OCI-LY7 (cell line): ENCODE results near the gene IL17RE. TPM values are rescaled to one million over a fixed set of nuclear protein-coding genes. Genes with fewer than 3 reads are reported as not detected.

Source experiments
- BruUV-seq: library from RNA; stranded (reverse); fragments of 400-500 nt; replicated peaks from 2 replicates; lab custom pipeline; 2021; lab: Mats Ljungman, UMichigan
- CTCF ChIA-PET: fragments of 300-600 bp; sonication (Branson Sonifier 250); formaldehyde crosslinking; loops from one replicate; lab custom pipeline; 2022; ENCODE audit warnings: antibody characterized with exemption; ENCODE audit not compliant: unreplicated experiment; lab: Charles Lee
- POLR2A ChIA-PET: fragments of 300-600 bp; sonication (Branson Sonifier 250); formaldehyde crosslinking; loops from one replicate; lab custom pipeline; 2022; ENCODE audit warnings: antibody characterized with exemption; lab: Charles Lee
- DNase-seq: peaks from one replicate; pipeline ENCODE4 v3.0.0-alpha.2; 2015; ENCODE audit warnings: low spot score
- H2AFZ ChIP-seq: fragments of 200-600 bp; sonication (generic), shearing (Covaris generic); 2 replicates; pipeline ENCODE4 v1.6.1; 2014; ENCODE audit warnings: mild to moderate bottlenecking, antibody characterized with exemption, low read length, moderate library complexity
- H3K27ac ChIP-seq: fragments of 200-600 bp; sonication (generic); 2 replicates; pipeline ENCODE4 v1.5.1; 2014; ENCODE audit warnings: mixed run types, low read depth, mild to moderate bottlenecking, moderate library complexity, low read length, inconsistent platforms; ENCODE audit not compliant: poor library complexity, severe bottlenecking
- H3K36me3 ChIP-seq: fragments of 200-600 bp; sonication (generic); 2 replicates; pipeline ENCODE4 v1.6.1; 2014; ENCODE audit warnings: mild to moderate bottlenecking, antibody characterized with exemption, low read length, moderate library complexity, mixed read lengths; ENCODE audit not compliant: insufficient read depth
- H3K4me1 ChIP-seq: fragments of 200-600 bp; sonication (generic); 2 replicates; pipeline ENCODE4 v1.5.1; 2014; ENCODE audit warnings: mild to moderate bottlenecking, low read length; ENCODE audit not compliant: insufficient read depth, poor library complexity, severe bottlenecking
- H3K4me2 ChIP-seq: fragments of 200-600 bp; sonication (generic); 2 replicates; pipeline ENCODE4 v1.6.1; 2014; ENCODE audit warnings: mild to moderate bottlenecking, low read length
- H3K4me3 ChIP-seq: fragments of 200-600 bp; sonication (generic); 2 replicates; pipeline ENCODE4 v1.5.1; 2014; ENCODE audit warnings: mild to moderate bottlenecking, low read depth, low read length; ENCODE audit not compliant: poor library complexity, severe bottlenecking
- H3K79me2 ChIP-seq: fragments of 200-600 bp; sonication (generic); 2 replicates; pipeline ENCODE4 v1.6.1; 2016; ENCODE audit warnings: low read depth, mild to moderate bottlenecking, low read length, moderate library complexity, mixed read lengths; ENCODE audit not compliant: insufficient read depth
- H3K9me2 ChIP-seq: fragments of 200-600 bp; sonication (generic); 2 replicates; pipeline ENCODE4 v1.6.1; 2016; ENCODE audit warnings: mild to moderate bottlenecking, low read length, mixed read lengths; ENCODE audit not compliant: insufficient read depth
- H3K9me3 ChIP-seq: fragments of 200-600 bp; sonication (generic); 2 replicates; pipeline ENCODE4 v1.6.1; 2014; ENCODE audit warnings: mild to moderate bottlenecking, mixed run types, low read length, mixed read lengths
- H4K20me1 ChIP-seq: fragments of 200-600 bp; sonication (generic); 2 replicates; pipeline ENCODE4 v1.6.1; 2014; ENCODE audit warnings: mild to moderate bottlenecking, antibody characterized with exemption, low read length, moderate library complexity, mixed read lengths; ENCODE audit not compliant: insufficient read depth
- EZH2phosphoT487 ChIP-seq: fragments of 200-600 bp; sonication (generic); IDR thresholded peaks from 2 replicates; pipeline ENCODE4 v1.6.1; 2018; ENCODE audit warnings: low read depth, borderline replicate concordance, mild to moderate bottlenecking, mixed run types, antibody characterized with exemption, low read length, moderate library complexity, mixed read lengths
- intact Hi-C: fragments of 100-400 bp; cut with micrococcal nuclease; formaldehyde crosslinking; loops from one replicate; pipeline ENCODE4 v1.10.0; 2022; ENCODE audit not compliant: unreplicated experiment
- total RNA-seq, 2 experiments: library from RNA; depleted of rRNA in 1 of 2; stranded (reverse); fragments of >200 nt in 1 of 2; shearing (Covaris generic) in 1 of 2; gene quantifications; 2 replicates each; pipeline ENCODE4 v1.2.3, GENCODE V29; 2014 to 2022
- TF ChIP-seq, protein P1 (sequence below): fragments of 200-600 bp; sonication (generic); conservative IDR thresholded peaks from 2 replicates; pipeline ENCODE4 v1.5.1; 2014; ENCODE audit warnings: mild to moderate bottlenecking, antibody characterized with exemption, low read length, moderate library complexity, mixed read lengths

The IL17RE gene
- total RNA-seq, 2 experiments from 2014 or later: 0.06 to 1.1 TPM

DNA sequence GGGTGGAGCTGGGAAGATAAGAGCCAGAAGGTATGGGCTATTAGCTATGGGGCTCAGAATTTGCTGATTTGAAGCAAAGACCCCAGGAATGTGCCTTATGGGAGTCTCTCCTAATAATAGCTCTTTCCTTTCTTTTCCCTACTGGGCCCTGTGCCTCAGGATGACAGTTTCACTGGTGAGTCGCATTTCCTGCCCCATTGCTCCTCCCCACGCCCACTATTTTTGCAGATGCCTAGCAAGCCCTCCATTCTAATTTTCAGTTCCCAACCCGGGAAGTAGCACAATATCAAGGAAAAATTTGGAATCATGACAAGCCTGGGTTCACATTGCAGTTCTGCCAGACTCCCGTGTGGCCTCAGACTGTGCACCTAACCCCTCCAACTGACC lies 583 bp downstream of the IL17RE start:
- ChIA-PET POLR2A (interaction anchor here (0.6 kb wide), 1 partner anchor 28 kb away, joined by 3 read pairs; no protein-coding TSS in a partner anchor), CTCF (no interaction called here)
- Histone ChIP-seq H2AFZ (no peak overlapping the region), H3K9me2 (no peaks in the 10 kb centered on the region), H4K20me1 (no peaks in the 10 kb centered on the region), H3K27ac (no peak overlapping the region), H3K36me3 (no peaks in the 10 kb centered on the region), H3K4me2 (no peak overlapping the region), H3K4me1 (peaks cover 7% of the 10 kb centered on the region), H3K4me3 (no peak overlapping the region), H3K79me2 (no peaks in the 10 kb centered on the region), H3K9me3 (no peaks in the 10 kb centered on the region)
- intact Hi-C loops: no loop called here
- no peak for DNase-seq
- BruUV-seq: no TSS peak
- TF ChIP-seq EZH2phosphoT487: no peak
- TF ChIP-seq, protein P1, sequence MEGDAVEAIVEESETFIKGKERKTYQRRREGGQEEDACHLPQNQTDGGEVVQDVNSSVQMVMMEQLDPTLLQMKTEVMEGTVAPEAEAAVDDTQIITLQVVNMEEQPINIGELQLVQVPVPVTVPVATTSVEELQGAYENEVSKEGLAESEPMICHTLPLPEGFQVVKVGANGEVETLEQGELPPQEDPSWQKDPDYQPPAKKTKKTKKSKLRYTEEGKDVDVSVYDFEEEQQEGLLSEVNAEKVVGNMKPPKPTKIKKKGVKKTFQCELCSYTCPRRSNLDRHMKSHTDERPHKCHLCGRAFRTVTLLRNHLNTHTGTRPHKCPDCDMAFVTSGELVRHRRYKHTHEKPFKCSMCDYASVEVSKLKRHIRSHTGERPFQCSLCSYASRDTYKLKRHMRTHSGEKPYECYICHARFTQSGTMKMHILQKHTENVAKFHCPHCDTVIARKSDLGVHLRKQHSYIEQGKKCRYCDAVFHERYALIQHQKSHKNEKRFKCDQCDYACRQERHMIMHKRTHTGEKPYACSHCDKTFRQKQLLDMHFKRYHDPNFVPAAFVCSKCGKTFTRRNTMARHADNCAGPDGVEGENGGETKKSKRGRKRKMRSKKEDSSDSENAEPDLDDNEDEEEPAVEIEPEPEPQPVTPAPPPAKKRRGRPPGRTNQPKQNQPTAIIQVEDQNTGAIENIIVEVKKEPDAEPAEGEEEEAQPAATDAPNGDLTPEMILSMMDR: no peak

- Histone ChIP-seq H3K4me3 (no peak overlapping the region), H3K9me3 (no peaks in the 10 kb centered on the region), H3K27ac (no peak overlapping the region), H3K36me3 (no peaks in the 10 kb centered on the region), H4K20me1 (no peaks in the 10 kb centered on the region), H3K79me2 (no peaks in the 10 kb centered on the region), H3K4me1 (peaks cover 7% of the 10 kb centered on the region), H3K9me2 (no peaks in the 10 kb centered on the region), H3K4me2 (no peak overlapping the region), H2AFZ (no peak overlapping the region)
- intact Hi-C loops: no loop called here
- POLR2A ChIA-PET: interaction anchor here (0.6 to 0.7 kb wide), 2 partner anchors 27 to 110 kb away, joined by 3 read pairs; no protein-coding TSS in a partner anchor
- no TSS peak for BruUV-seq
- no peak for DNase-seq
- TF ChIP-seq, protein P1: no peak
- no peak for TF ChIP-seq EZH2phosphoT487
- CTCF ChIA-PET: no interaction called here
Measured at GRCh38 chr3:9903904-9904303, 1.3 kb downstream of the IL17RE start.

- no TSS peak for BruUV-seq
- TF ChIP-seq EZH2phosphoT487: no peak
- TF ChIP-seq, protein P1: no peak
- Histone ChIP-seq H3K4me1 (peaks cover 7% of the 10 kb centered on the region), H3K27ac (no peak overlapping the region), H3K4me2 (no peak overlapping the region), H2AFZ (no peak overlapping the region), H3K36me3 (no peaks in the 10 kb centered on the region), H3K79me2 (no peaks in the 10 kb centered on the region), H3K4me3 (no peak overlapping the region), H3K9me2 (no peaks in the 10 kb centered on the region), H3K9me3 (no peaks in the 10 kb centered on the region), H4K20me1 (no peaks in the 10 kb centered on the region)
- CTCF ChIA-PET: no interaction called here
- POLR2A ChIA-PET: interaction anchor here (2.3 kb wide), 1 partner anchor 15 kb away, joined by 13 read pairs; no protein-coding TSS in a partner anchor
- no peak for DNase-seq
- intact Hi-C loops: no loop called here
Measured at GRCh38 chr3:9906480-9906879, 3.8 kb downstream of the IL17RE start.
